GM19239 (cell line): ENCODE results near the gene RAPGEF5.

ENCODE experiments used
- DNase-seq: peaks from one replicate; pipeline ENCODE4 v3.0.0; 2011; ENCODE audit warnings: low spot score; ENCODE audit not compliant: insufficient read length
- FAIRE-seq: peaks from 2 replicates; lab custom pipeline; 2011; peaks lifted over from hg19 to GRCh38; lab: Jason Lieb, UNC

The RAPGEF5 gene

DNA sequence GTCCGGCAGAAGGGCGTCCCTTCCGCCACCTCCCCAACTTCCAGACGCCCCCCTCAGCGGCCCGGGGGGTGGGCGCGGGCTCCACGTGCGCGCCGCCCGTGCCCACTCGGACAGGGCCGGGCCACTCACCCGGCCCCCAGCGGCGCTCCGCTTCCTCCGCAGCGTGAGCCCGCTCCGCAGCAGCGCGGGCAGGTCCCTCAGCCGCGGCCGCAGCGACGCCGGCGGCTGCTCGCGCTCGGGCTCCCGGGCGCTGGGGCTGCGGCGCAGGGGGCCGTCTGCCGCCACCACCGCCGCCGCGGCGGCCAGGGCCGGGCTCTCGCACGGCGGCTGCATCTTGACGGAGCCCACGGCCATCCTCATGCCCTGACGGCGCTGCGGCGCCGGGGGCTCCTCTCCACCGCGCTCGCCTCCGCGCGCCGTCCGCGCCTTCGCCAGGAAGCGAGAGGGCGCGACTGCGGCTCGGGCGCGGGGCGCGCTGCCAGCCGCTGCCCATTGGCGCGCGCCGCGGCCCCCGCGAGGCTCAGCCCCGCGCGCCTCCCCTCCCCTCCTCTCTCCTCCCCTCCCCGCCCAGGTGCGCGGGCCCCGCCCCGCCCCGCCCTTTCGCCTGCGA lies at the start of gene RAPGEF5:
RAPGEF5 (minus strand) TSS at position 454 of the 610 bp plus-strand sequence; CDS start at position 360, 94 bp downstream.
- FAIRE-seq (no peak), DNase-seq (peak; percentile 65)

DNA sequence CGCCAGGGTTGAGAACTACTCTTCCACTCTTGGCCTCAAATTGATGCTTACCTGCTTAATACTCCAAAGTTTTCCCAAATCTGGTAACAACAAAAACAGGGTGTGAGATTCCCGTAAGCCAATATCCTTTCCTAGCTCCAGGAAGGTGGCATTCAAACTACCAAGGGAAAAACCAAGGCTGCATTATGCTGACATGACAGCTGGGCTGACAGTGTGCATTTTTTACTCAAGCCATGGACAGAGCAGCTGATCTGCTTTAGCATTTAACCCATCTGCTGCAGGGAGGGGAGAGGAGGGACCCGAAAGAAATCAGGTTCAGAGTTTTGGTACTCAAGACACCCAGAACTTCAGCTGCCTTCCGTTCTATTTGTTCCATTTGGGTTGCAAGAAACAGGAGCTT lies 49.8 kb upstream of the RAPGEF5 start:
- DNase-seq = no peak

DNA sequence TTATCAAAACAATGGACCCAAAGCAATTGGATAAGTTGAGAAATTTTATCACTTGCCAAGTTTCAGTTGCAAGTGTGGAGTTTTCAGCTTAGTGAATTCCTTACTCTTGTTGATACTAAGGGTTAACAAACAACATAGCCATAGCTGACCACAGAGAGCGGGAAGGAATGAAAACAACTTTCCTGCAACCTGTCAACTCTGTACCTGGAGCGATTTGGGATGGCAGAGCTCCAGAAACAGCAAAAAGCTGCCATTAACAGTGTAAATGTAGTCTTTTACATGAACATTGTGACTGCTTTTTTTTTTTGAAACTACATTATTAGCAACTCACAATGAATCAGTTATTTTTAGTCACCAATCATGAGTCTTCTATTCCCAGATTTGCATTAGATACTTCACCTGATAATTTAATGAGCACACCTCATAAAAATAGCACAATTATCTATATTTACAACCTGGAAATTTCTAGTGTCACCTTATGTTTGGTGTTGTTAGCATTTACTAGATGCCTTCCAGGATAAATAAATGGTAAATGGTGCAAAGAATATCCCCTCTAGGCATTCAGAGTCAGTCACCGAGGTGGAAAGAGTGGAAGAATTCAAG lies 47.6 kb upstream of the RAPGEF5 start:
- FAIRE-seq = no peak
- no peak for DNase-seq

More for the DNA sequence above, 49.8 kb upstream of the RAPGEF5 start:
- FAIRE-seq = no peak

DNA sequence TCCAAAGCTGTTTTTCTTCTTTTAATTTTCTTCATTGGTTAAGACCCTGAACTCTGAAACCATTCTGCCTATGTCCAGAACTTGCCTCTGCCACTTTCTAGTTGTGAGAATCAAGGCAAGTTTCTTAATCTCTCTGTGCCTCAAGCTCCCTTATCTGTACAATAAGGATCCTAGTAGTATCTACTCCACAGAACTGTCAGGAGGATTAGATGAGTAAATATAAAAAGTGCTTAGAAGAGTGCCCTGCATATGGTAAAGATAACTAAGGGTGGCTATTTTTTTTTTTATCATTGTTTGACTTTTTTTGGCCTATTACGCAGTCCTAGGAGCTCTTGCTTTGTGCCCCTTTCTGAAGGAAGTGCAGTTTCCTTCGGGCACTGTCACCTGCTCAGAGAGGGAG lies 46.4 kb upstream of the RAPGEF5 start:
- no peak for DNase-seq
- no peak for FAIRE-seq

- FAIRE-seq (no peak), DNase-seq (no peak)
Measured at GRCh38 chr7:22402250-22402649, 45.3 kb upstream of the RAPGEF5 start.

- FAIRE-seq (no peak), DNase-seq (no peak)
Measured at GRCh38 chr7:22400936-22401553, 44.1 kb upstream of the RAPGEF5 start.

- no peak for DNase-seq
- no peak for FAIRE-seq
Measured at GRCh38 chr7:22400150-22400814, 43.3 kb upstream of the RAPGEF5 start.

- no peak for FAIRE-seq
Measured at GRCh38 chr7:22399546-22399945, 42.6 kb upstream of the RAPGEF5 start.

GRCh38 chr7:22399091-22399490 lies 42.1 kb upstream of the RAPGEF5 start:
- DNase-seq = no peak
- no peak for FAIRE-seq

More at GRCh38 chr7:22399546-22399945, 42.6 kb upstream of the RAPGEF5 start:
- no peak for DNase-seq

GRCh38 chr7:22397981-22398380 lies 41.0 kb upstream of the RAPGEF5 start:
- no peak for FAIRE-seq

GRCh38 chr7:22395222-22395621 lies 38.3 kb upstream of the RAPGEF5 start:
- DNase-seq (no peak), FAIRE-seq (no peak)

More at GRCh38 chr7:22397981-22398380, 41.0 kb upstream of the RAPGEF5 start:
- DNase-seq = no peak

DNA sequence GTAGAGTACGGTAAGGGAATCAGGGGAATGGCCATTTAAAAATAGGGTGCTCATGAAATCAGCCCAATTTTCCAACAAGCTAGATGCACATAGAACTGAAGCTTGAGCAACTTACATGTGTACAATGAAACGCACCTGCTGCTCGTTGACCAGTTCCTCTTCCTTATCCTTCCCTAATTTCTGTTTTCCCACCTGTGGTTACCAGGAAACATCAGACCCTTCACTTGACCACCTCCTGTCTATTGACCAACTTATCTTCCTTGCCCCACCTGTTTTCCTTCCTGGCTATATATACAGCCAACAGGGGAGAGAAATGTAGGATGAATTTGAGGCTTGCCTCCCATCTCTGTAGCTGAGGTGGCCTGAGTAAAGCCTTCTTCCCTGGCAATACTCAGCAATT lies 37.8 kb upstream of the RAPGEF5 start:
- DNase-seq (no peak), FAIRE-seq (no peak)

DNA sequence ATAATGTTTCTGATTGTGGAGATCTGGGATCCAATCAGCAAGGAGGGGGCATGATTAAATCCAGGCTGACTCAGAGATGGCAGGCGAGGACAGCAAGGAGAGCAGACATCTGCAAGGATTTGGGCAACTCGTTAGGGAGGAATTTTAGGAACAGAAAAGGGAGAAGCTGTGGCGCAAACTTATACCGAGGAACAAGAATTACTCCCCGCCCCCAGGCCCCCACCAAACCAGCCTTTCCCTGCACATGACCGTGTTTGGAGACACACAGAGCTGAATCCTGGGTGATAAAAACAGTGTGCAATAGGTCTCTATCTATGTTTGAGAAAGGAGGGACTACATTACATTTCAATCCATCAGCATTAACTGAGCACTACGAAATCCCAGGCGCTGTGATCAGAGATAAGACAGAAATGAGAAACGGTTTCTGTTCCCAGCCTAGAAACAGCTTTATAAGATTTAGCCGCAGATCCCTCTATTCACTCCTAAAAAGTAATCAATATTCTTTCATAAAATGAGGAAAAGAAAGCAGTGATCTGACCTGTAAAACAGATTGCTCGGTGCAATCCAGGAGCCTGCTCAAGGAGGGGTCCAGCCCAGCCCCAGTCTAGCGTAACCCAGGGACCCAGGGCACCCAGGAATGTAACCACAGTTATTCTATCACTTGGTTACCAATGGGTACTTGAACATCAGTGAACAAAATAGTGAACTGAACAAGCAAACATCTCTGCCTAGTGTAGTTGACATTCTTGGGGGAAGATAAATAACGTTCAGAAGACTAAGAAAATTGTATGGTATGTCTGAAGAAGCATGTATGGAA lies 37.2 kb upstream of the RAPGEF5 start:
- no peak for FAIRE-seq
- no peak for DNase-seq

DNA sequence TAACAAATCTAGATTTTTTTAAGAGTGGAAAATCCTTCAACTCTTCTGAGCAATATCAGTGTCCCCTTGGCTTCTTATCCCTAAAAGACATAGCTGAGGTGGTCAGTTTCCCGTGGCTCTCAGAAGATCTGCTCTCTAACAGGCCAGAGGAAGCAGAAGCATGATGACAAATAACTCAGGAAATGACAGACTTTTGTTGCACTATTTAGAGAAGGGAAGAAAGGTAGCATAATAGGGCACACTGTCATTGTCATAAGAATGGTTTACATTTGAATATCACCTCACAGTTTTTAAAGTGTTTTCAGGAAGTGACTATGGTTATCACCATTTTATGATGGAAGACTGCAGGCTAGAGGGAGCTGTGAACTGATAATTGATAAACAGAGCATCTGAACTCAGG lies 33.6 kb upstream of the RAPGEF5 start:
- no peak for FAIRE-seq
- DNase-seq = no peak

DNA sequence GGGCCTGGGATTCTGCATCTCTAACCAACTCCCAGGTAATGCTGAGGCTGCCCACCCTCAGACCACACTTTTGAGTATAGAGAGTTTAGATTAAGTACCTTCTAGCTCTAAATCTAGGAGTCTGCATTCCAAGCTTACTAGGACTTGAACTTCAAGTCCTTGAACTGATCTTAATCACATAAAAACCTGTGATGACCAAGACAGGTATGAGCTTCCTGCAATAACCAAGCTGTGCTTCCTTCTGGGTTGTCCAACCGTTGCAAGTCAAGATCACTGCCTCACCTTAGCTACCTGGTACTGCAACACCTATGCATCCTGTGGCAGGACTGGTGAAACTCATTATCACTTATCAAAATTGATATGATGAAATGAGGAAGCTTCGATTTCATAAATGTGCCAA lies 32.9 kb upstream of the RAPGEF5 start:
- no peak for DNase-seq
- no peak for FAIRE-seq

GRCh38 chr7:22387583-22387982 lies 30.6 kb upstream of the RAPGEF5 start:
- DNase-seq = no peak
- no peak for FAIRE-seq

- DNase-seq (no peak), FAIRE-seq (no peak)
Measured at GRCh38 chr7:22386865-22387264, 29.9 kb upstream of the RAPGEF5 start.

DNA sequence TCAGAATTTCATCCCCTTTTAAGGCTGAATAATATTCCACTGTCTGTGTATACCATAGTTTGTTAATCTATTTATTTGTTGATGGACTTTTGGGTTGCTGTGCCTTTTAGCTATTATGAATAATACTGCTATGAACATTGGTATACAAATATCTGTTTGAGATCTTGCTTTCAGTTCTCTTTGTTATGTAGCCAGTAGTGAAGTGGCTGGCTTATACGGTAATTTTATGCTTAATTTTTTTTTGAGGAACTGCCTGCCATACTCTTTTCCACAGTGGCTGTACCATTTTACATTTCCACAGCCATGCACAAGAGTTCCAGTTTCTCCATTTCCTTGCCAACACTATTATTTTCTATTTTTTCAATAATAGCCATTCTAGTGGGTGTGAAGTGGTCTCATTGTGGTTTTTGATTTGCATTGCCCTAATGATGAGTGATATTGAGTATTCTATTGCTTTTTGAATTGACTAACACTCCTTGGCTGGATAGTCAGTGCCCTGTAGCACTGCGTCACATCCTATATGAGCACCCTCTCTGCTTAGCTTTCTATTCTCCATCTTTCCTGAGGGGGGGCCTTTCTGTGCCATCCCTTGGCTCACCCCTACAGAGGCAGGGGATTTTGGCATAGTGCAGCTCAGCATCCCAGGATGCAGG lies 29.4 kb upstream of the RAPGEF5 start:
- peak; percentile 26 for FAIRE-seq

GRCh38 chr7:22385326-22385725 lies 28.4 kb upstream of the RAPGEF5 start:
- peak; percentile 78 for FAIRE-seq

More for the DNA sequence above, 29.4 kb upstream of the RAPGEF5 start:
- no peak for DNase-seq

GRCh38 chr7:22380333-22380732 lies 23.4 kb upstream of the RAPGEF5 start:
- no peak for FAIRE-seq
- no peak for DNase-seq

More at GRCh38 chr7:22385326-22385725, 28.4 kb upstream of the RAPGEF5 start:
- no peak for DNase-seq
